ENCODE results near the gene IL1RAPL1. TPM values are rescaled to one million over a fixed set of nuclear protein-coding genes. Genes with fewer than 3 reads are reported as not detected.

IL1RAPL1 gene
- total RNA-seq, 4 donors from 2014 or later = 0.24 to 6.2 TPM; not detected in 2

DNA sequence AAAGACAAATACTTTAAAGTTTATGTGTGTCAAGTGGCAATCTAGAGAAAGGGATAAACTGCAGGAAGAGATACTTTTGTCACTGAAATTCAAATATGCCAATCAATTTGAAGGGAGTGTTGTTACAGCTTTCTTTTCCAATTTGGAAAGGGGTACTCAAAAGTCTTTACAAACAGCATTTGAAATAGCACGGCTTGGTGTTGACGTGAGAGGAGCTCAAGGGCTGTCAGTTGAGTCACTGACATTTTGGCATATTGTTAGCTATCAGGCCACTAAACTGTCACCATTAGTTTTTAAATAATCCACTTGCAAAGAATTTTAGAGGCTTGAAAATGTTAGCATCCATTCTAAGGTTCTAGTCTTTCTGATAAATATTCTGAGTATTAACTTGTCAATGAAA, 698.4 kb downstream of the IL1RAPL1 start:
- Histone ChIP-seq H3K4me1 (no peaks in the 10 kb centered on the region), H3K9me3 (no peaks in the 10 kb centered on the region), H3K27me3 (no peaks in the 10 kb centered on the region), H3K36me3 (no peaks in the 10 kb centered on the region), H3K4me3 (no peak overlapping the region), H3K27ac (no peak overlapping the region)
- DNase-seq = no peak
- TF ChIP-seq, protein P1, sequence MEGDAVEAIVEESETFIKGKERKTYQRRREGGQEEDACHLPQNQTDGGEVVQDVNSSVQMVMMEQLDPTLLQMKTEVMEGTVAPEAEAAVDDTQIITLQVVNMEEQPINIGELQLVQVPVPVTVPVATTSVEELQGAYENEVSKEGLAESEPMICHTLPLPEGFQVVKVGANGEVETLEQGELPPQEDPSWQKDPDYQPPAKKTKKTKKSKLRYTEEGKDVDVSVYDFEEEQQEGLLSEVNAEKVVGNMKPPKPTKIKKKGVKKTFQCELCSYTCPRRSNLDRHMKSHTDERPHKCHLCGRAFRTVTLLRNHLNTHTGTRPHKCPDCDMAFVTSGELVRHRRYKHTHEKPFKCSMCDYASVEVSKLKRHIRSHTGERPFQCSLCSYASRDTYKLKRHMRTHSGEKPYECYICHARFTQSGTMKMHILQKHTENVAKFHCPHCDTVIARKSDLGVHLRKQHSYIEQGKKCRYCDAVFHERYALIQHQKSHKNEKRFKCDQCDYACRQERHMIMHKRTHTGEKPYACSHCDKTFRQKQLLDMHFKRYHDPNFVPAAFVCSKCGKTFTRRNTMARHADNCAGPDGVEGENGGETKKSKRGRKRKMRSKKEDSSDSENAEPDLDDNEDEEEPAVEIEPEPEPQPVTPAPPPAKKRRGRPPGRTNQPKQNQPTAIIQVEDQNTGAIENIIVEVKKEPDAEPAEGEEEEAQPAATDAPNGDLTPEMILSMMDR (IDR thresholded peaks at IDR 0.05) = no peak
- no peak for TF ChIP-seq POLR2A (IDR thresholded peaks at IDR 0.05)
- intact Hi-C loops (cut with DNase I; ENCODE audit: low total_unique reads) = no loop called here

DNA sequence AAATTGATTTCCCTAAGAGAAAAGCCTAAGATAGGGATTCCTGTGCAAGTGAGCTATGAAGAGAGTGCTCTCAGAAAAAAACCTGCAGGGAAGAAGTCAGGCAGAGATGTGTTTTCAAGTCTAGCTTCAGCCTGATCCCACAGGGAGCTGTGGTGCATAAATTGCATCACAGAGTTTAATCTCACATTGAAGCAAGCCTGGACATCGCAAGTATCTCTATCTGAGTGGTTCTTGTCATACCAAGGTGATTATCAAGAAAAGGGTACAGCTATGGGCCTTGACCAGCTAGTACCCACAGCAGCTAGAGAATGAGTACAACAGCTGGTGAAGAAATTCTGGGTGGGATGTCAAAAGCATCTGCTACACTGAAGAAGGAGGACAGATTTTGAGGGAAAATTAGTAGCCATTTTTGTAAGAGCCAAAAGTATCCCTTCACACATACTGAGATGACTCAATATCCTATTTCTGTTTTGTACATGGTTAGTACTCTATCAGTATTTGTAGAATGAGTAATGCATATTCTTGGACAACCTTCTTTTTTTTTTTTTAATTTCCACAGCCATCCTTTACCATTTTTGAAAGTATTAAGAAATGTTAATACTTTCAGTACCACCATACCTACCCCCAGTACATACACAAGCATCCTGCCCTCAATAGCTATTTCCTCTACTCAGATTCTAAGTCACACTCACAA, 708.9 kb downstream of the IL1RAPL1 start:
- H3K27me3 ChIP-seq = no peaks in the 10 kb centered on the region
- no peak overlapping the region for H3K4me3 ChIP-seq
- H3K27ac ChIP-seq = no peak overlapping the region
- no peaks in the 10 kb centered on the region for H3K36me3 ChIP-seq
- intact Hi-C loops (cut with DNase I; ENCODE audit: low total_unique reads) = no loop called here
- H3K4me1 ChIP-seq = no peaks in the 10 kb centered on the region
- no peak for DNase-seq
- no peaks in the 10 kb centered on the region for H3K9me3 ChIP-seq
- TF ChIP-seq, protein P1 (IDR thresholded peaks at IDR 0.05) = no peak
- TF ChIP-seq POLR2A (IDR thresholded peaks at IDR 0.05) = no peak

DNA sequence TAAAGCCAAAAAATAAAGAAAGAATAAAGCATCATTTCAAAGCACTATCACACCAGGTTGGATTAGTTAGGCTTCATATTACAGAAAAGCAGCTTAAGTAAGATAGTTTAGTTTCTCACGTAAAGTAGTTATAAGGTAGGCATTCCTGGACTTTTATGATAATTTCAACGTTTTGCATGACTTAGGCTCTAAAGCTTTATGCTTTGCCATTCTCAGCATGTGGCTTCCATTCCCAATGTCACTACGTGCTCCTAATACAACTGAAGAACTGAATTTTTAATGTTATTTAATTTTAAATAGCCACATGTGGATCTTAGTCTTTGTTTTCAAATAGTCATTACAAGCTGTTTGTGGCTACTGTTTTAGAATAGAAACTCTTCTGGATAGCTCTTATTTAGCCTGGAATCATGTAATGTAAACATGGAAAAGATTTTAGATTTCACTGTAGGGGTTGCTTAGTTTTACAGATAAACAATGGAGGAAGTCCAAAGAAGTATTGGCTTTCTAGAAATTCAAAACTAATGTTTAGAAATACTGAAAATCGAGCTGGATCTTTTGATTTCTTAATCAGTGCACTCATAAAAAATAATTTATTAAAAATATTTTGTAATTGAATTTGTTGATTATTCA, 710.0 kb downstream of the IL1RAPL1 start:
- H3K4me3 ChIP-seq = no peak overlapping the region
- TF ChIP-seq POLR2A (IDR thresholded peaks at IDR 0.05) = no peak
- TF ChIP-seq, protein P1 (IDR thresholded peaks at IDR 0.05) = no peak
- intact Hi-C loops (cut with DNase I; ENCODE audit: low total_unique reads) = no loop called here
- no peaks in the 10 kb centered on the region for H3K4me1 ChIP-seq
- no peaks in the 10 kb centered on the region for H3K36me3 ChIP-seq
- DNase-seq = no peak
- no peaks in the 10 kb centered on the region for H3K27me3 ChIP-seq
- H3K27ac ChIP-seq = no peak overlapping the region
- H3K9me3 ChIP-seq = no peaks in the 10 kb centered on the region

DNA sequence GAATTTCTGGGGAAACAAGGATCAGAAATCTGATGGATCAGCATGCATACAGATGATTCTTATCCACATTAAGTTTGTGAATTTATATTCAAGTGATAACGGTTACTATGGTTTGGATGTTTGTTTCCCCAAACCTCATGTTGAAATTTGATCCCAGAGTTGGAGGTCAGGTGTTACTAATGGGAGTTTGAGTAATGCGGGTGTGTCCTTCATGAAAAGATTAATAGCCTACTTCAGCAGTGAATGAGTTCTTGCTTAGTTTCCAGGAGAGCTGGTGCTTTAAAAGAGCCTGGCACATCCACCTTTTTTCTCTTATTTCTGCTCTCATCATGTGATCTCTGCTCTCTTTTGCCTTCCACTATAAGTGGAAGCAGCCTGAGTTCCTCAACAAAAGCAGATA, 712.4 kb downstream of the IL1RAPL1 start:
- Histone ChIP-seq H3K27me3 (no peaks in the 10 kb centered on the region), H3K36me3 (no peaks in the 10 kb centered on the region), H3K4me3 (no peak overlapping the region), H3K9me3 (no peaks in the 10 kb centered on the region), H3K4me1 (no peaks in the 10 kb centered on the region), H3K27ac (no peak overlapping the region)
- intact Hi-C loops (cut with DNase I; ENCODE audit: low total_unique reads) = no loop called here
- no peak for DNase-seq
- no peak for TF ChIP-seq POLR2A (IDR thresholded peaks at IDR 0.05)
- TF ChIP-seq, protein P1 (IDR thresholded peaks at IDR 0.05) = no peak

DNA sequence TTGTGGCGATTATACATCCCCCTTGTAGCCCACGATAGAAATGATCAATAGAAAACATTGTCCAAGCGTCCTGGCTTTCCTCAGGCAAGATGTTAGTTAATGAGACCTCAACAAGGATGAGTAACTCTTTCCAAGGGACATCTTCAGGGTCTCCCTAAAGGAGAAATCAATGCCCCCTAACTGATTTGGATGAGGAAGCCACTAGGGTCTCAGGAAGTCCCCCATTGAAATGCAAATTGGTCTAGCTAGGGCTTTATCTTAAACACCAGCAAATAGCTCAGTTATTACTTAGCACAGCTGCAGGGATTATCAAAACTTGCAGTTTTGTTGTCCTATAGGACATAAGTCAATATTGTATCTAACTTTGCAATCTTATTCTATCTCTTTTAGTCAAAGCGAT, 721.5 kb downstream of the IL1RAPL1 start:
- Histone ChIP-seq H3K4me3 (no peak overlapping the region), H3K4me1 (no peaks in the 10 kb centered on the region), H3K36me3 (no peaks in the 10 kb centered on the region), H3K27me3 (no peaks in the 10 kb centered on the region), H3K9me3 (no peaks in the 10 kb centered on the region), H3K27ac (no peak overlapping the region)
- intact Hi-C loops (cut with DNase I; ENCODE audit: low total_unique reads) = no loop called here
- TF ChIP-seq, protein P1 (IDR thresholded peaks at IDR 0.05) = no peak
- no peak for TF ChIP-seq POLR2A (IDR thresholded peaks at IDR 0.05)
- DNase-seq = no peak
